ENCODE measurements around the gene KLK15. TPM values are rescaled to one million over a fixed set of nuclear protein-coding genes. Genes with fewer than 3 reads are reported as not detected.

KLK15 gene
- total RNA-seq, 4 donors from 2014 or later: not detected

DNA sequence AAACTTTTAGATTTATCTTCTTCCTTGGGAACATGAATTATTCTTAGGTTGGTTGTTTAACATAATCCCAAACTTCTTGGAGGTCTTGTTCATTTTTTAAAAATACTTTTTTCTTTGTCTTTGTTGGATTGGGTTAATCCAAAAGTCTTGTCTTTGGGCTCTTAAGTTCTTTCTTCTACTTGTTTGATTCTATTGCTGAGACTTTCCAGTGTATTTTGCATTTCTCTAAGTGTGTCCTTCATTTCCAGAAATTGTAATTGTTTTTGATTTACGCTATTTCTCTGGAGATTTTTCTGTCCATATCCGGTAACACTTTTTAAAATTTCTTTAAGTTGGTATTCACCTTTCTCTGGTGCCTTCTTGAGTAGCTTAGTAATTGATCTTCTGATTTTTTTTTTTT is 9.8 kb upstream of the KLK15 start:
- no peak for DNase-seq (ENCODE audit: extremely low spot score)
- no peaks in the 10 kb centered on the region for H3K4me1 ChIP-seq
- H3K27ac ChIP-seq (replicated peaks in 1 of 4): no peak overlapping the region
- WGBS: 90% methylated on average over 2 of the region's 2 CpGs
- peaks cover 0 to 20% (median 9%) of the 10 kb centered on the region in 4 donors for H3K9me3 ChIP-seq
- intact Hi-C loops (cut with DNase I): no loop called here
- TF ChIP-seq POLR2A (IDR thresholded peaks at IDR 0.05; ENCODE audit: low read depth) (no peak), EP300 (IDR thresholded peaks at IDR 0.05) (no peak), POLR2AphosphoS5 (IDR thresholded peaks at IDR 0.05) (no peak)
- TF ChIP-seq, protein P1, sequence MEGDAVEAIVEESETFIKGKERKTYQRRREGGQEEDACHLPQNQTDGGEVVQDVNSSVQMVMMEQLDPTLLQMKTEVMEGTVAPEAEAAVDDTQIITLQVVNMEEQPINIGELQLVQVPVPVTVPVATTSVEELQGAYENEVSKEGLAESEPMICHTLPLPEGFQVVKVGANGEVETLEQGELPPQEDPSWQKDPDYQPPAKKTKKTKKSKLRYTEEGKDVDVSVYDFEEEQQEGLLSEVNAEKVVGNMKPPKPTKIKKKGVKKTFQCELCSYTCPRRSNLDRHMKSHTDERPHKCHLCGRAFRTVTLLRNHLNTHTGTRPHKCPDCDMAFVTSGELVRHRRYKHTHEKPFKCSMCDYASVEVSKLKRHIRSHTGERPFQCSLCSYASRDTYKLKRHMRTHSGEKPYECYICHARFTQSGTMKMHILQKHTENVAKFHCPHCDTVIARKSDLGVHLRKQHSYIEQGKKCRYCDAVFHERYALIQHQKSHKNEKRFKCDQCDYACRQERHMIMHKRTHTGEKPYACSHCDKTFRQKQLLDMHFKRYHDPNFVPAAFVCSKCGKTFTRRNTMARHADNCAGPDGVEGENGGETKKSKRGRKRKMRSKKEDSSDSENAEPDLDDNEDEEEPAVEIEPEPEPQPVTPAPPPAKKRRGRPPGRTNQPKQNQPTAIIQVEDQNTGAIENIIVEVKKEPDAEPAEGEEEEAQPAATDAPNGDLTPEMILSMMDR (IDR thresholded peaks at IDR 0.05): no peak
- no peaks in the 10 kb centered on the region for H3K36me3 ChIP-seq
- peaks cover 0 to 24% (median 0%) of the 10 kb centered on the region in 4 donors for H3K27me3 ChIP-seq
- H3K4me3 ChIP-seq: no peak overlapping the region

DNA sequence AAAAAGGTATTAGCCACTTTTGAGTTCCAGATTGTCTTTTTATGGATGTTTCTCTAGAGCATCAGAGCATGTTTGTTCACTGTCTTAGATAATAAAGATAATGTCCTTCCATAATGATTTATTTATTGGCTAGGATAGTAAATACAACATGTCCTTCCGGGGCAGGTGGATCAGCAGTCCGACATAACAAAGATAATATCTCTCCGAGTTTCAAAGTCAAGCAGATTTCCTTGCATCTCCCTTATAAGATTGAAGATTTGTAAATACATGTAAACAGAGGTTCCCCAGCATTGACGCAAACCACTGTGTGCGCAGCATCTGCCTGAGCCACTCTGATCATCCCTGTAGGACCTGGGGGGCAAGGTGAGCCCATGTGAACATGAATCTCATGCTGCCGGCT is 8.8 kb upstream of the KLK15 start:
- H3K36me3 ChIP-seq: no peaks in the 10 kb centered on the region
- WGBS: 83% methylated on average over 6 of the region's 6 CpGs
- TF ChIP-seq POLR2AphosphoS5 (IDR thresholded peaks at IDR 0.05) (no peak), POLR2A (IDR thresholded peaks at IDR 0.05; ENCODE audit: low read depth) (no peak), EP300 (IDR thresholded peaks at IDR 0.05) (no peak)
- TF ChIP-seq, protein P1 (IDR thresholded peaks at IDR 0.05): no peak
- H3K27ac ChIP-seq (replicated peaks in 1 of 4): no peak overlapping the region
- peaks cover 0 to 20% (median 9%) of the 10 kb centered on the region in 4 donors for H3K9me3 ChIP-seq
- no peak overlapping the region for H3K4me3 ChIP-seq
- intact Hi-C loops (cut with DNase I): no loop called here
- no peak for DNase-seq (ENCODE audit: extremely low spot score)
- peaks cover 0 to 33% (median 0%) of the 10 kb centered on the region in 4 donors for H3K27me3 ChIP-seq
- H3K4me1 ChIP-seq: no peaks in the 10 kb centered on the region

DNA sequence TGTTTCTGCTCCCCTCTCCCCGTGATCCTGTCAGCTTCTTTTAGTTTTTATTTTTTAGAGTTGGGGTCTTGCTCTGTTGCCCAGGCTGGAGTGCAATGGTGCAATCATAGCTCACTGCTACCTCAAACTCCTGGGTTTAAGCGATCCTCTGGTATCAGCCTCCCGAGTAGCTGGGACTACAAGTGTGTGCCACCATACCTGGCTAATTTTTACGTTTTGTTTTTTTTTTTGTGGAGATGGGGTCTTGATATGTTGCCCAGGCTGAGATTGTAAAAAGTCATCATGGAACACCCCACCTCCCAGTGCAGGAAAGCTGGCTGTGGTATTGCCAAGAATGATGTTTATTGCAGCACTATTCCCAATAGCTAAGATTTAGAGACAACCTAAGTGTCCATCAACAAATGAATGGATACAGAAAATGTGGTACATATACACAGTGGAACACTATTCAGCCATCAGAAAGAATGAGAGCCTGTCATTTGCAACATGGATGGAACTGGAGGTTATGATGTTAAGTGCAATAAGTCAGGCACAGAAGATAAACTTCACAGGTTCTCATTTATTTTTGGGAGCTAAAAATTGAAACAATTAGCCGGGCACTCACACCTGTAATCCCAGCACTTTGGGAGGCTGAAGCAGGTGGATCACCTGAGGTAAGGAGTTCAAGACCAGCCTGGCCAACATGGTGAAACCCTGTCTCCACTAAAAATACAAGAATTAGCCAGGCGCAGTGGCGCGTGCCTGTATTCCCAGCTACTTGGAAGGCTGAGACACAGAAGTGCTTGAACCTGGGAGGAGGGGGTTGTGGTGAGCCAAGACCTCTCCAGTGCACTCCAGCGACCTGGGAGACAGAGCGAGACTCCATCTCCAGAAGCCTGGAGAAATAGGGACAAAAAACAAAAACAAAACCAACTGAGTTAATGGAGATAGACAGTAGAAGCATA is 6.6 kb upstream of the KLK15 start:
- 72% methylated on average over 10 of the region's 10 CpGs for WGBS
- Histone ChIP-seq H3K36me3 (no peaks in the 10 kb centered on the region), H3K4me3 (no peak overlapping the region), H3K9me3 (peaks cover 0 to 20% (median 9%) of the 10 kb centered on the region in 4 donors), H3K27me3 (peaks cover 0 to 53% (median 0%) of the 10 kb centered on the region in 4 donors), H3K4me1 (peaks cover 7 to 19% (median 14%) of the 10 kb centered on the region in 4 donors), H3K27ac (replicated peaks in 1 of 4) (no peak overlapping the region)
- intact Hi-C loops (cut with DNase I): no loop called here
- no peak for TF ChIP-seq POLR2A (IDR thresholded peaks at IDR 0.05; ENCODE audit: low read depth)
- no peak for TF ChIP-seq EP300 (IDR thresholded peaks at IDR 0.05)
- no peak for TF ChIP-seq POLR2AphosphoS5 (IDR thresholded peaks at IDR 0.05)
- TF ChIP-seq, protein P1 (IDR thresholded peaks at IDR 0.05): no peak
- DNase-seq (ENCODE audit: extremely low spot score): no peak

DNA sequence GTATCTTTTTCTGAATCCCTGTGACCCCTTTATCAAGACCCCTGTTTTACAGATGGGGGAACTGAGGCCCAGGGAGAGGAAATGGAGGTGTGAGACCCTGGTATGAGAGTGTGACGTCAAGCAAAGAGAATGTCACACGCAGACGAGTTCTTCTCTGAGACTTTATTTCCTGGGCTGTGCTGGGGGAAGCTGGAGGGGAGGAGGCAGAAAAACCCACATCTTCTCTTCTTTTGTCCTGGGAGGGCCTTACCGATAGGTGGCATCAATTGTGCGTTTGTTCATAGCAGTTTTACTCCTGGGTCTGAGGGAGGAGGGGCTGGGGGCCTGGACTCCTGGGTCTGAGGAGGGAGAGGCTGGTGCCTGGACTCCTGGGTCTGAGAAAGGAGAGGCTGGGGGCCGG is 4.9 kb upstream of the KLK15 start:
- Histone ChIP-seq H3K4me3 (no peak overlapping the region), H3K36me3 (no peaks in the 10 kb centered on the region), H3K9me3 (peaks cover 0 to 9% (median 6%) of the 10 kb centered on the region in 4 donors), H3K27me3 (peaks cover 0 to 47% (median 3%) of the 10 kb centered on the region in 4 donors), H3K4me1 (peaks cover 7 to 20% (median 14%) of the 10 kb centered on the region in 4 donors), H3K27ac (replicated peaks in 1 of 4) (no peak overlapping the region)
- TF ChIP-seq EP300 (IDR thresholded peaks at IDR 0.05) (no peak), POLR2AphosphoS5 (IDR thresholded peaks at IDR 0.05) (no peak), POLR2A (IDR thresholded peaks at IDR 0.05; ENCODE audit: low read depth) (no peak)
- TF ChIP-seq, protein P1 (IDR thresholded peaks at IDR 0.05): no peak
- no peak for DNase-seq (ENCODE audit: extremely low spot score)
- 31% methylated on average over 6 of the region's 6 CpGs for WGBS
- intact Hi-C loops (cut with DNase I): no loop called here

Data from esophagus muscularis mucosa (tissue), 4 donors.